Activated T-cell treated with anti-CD3 and anti-CD28 coated beads for 1 hour (primary cell): ENCODE results near the gene YWHAQ.
"Not testable (repeated sequence)": the region's sequence is repeated elsewhere in the genome, so short reads cannot be mapped to it uniquely, and the experiment has no call there.

Source experiments
- DNase-seq: peaks from one replicate; pipeline ENCODE4 v3.0.0-alpha.2; 2020; ENCODE audit warnings: low read depth

Gene YWHAQ

GRCh38 chr2:9594366-9595054 lies 36.3 kb downstream of the YWHAQ start:
- DNase-seq, result no peak

- DNase-seq, result no peak
Observed at GRCh38 chr2:9593925-9594324, 36.9 kb downstream of the YWHAQ start.

- DNase-seq, result no peak
Observed at GRCh38 chr2:9592699-9593098, 38.1 kb downstream of the YWHAQ start.

GRCh38 chr2:9590641-9591040 lies 40.2 kb downstream of the YWHAQ start:
- no peak for DNase-seq

GRCh38 chr2:9586465-9586864 lies 44.3 kb downstream of the YWHAQ start:
- no peak for DNase-seq

GRCh38 chr2:9585486-9585885 lies 45.3 kb downstream of the YWHAQ start:
- no peak for DNase-seq

GRCh38 chr2:9584902-9585301 lies 45.9 kb downstream of the YWHAQ start:
- DNase-seq, result not testable (repeated sequence)

GRCh38 chr2:9582624-9583023 lies 48.2 kb downstream of the YWHAQ start:
- DNase-seq, result no peak

GRCh38 chr2:9578467-9579235 lies 52.1 kb downstream of the YWHAQ start:
- no peak for DNase-seq

- DNase-seq, result no peak
Observed at GRCh38 chr2:9574331-9574730, 56.5 kb downstream of the YWHAQ start.

GRCh38 chr2:9573840-9574239 lies 57.0 kb downstream of the YWHAQ start:
- DNase-seq, result no peak

- no peak for DNase-seq
Observed at GRCh38 chr2:9573013-9573720, 57.6 kb downstream of the YWHAQ start.

GRCh38 chr2:9570182-9571060 lies 60.4 kb downstream of the YWHAQ start:
- DNase-seq, result no peak

- DNase-seq, result no peak
Observed at GRCh38 chr2:9565436-9566153, 65.2 kb downstream of the YWHAQ start.

- no peak for DNase-seq
Observed at GRCh38 chr2:9560628-9561027, 70.2 kb downstream of the YWHAQ start.

- no peak for DNase-seq
Observed at GRCh38 chr2:9558948-9559381, 71.8 kb downstream of the YWHAQ start.

GRCh38 chr2:9556121-9556743 lies 74.6 kb downstream of the YWHAQ start:
- no peak for DNase-seq

GRCh38 chr2:9555297-9556120 lies 75.3 kb downstream of the YWHAQ start, which contains the start of gene ADAM17:
TSS of gene ADAM17 (minus strand) at chr2:9555830. CDS start at chr2:9555605, 225 bp downstream.
- DNase-seq, result peak; percentile 71

GRCh38 chr2:9554921-9555296 lies 75.9 kb downstream of the YWHAQ start:
- no peak for DNase-seq
